ENCODE data around the gene POU2F3. TPM values are rescaled to one million over a fixed set of nuclear protein-coding genes. Genes with fewer than 3 reads are reported as not detected.

POU2F3 gene
- total and polyA plus RNA-seq, 2 experiments from 2014 or later, result not detected

- Histone ChIP-seq H3K27ac (no peak overlapping the region), H4K20me1 (ENCODE audit: insufficient read depth) (no peaks in the 10 kb centered on the region), H3K9me3 (ENCODE audit: low read depth) (no peaks in the 10 kb centered on the region), H3K4me1 (ENCODE audit: insufficient read depth) (peaks cover 16% of the 10 kb centered on the region; the same call in 1 of the 2 replicates), H3K4me2 (ENCODE audit: unreplicated experiment) (no peak overlapping the region), H3K79me2 (ENCODE audit: insufficient read depth) (no peaks in the 10 kb centered on the region), H3K4me3 (no peak overlapping the region), H3F3A (ENCODE audit: insufficient read depth) (no peaks in the 10 kb centered on the region), H3K9me2 (ENCODE audit: insufficient read depth) (no peaks in the 10 kb centered on the region), H2AFZ (no peak overlapping the region), H3K27me3 (replicated peaks; ENCODE audit: insufficient read depth) (no peaks in the 10 kb centered on the region), H3K9ac (no peak overlapping the region), H3K36me3 (ENCODE audit: low read depth) (no peaks in the 10 kb centered on the region)
- in situ Hi-C loops (cut with MboI), result no loop called here
- no peak for DNase-seq
- 21 to 22% methylated on average over 3 of the region's 3 CpGs for WGBS, 2 experiments (ENCODE audit: low coverage in 1 of 2, low lambda C conversion rate in 2 of 2, missing lambda C conversion rate in 2 of 2)
- TF ChIP-seq EZH2 (IDR thresholded peaks at IDR 0.05; ENCODE audit: insufficient read depth, poor library complexity, severe bottlenecking) (no peak), EZH2phosphoT487 (IDR thresholded peaks at IDR 0.05; ENCODE audit: insufficient read depth, low read depth) (no peak)
Measured at GRCh38 chr11:120310870-120311269, 70.9 kb downstream of the POU2F3 start.

- WGBS, 2 experiments (ENCODE audit: low coverage in 1 of 2, low lambda C conversion rate in 2 of 2, missing lambda C conversion rate in 2 of 2), result 80 to 86% methylated on average over 3 of the region's 3 CpGs
- Histone ChIP-seq H3K79me2 (ENCODE audit: insufficient read depth) (no peaks in the 10 kb centered on the region), H3F3A (ENCODE audit: insufficient read depth) (no peaks in the 10 kb centered on the region; the same call in 1 of the 2 replicates), H3K36me3 (ENCODE audit: low read depth) (no peaks in the 10 kb centered on the region), H3K4me3 (no peak overlapping the region), H3K9me2 (ENCODE audit: insufficient read depth) (no peaks in the 10 kb centered on the region), H2AFZ (no peak overlapping the region), H3K27me3 (replicated peaks; ENCODE audit: insufficient read depth) (no peaks in the 10 kb centered on the region), H3K27ac (no peak overlapping the region), H3K4me1 (ENCODE audit: insufficient read depth) (peaks cover 15% of the 10 kb centered on the region), H4K20me1 (ENCODE audit: insufficient read depth) (no peaks in the 10 kb centered on the region), H3K4me2 (ENCODE audit: unreplicated experiment) (no peak overlapping the region), H3K9me3 (ENCODE audit: low read depth) (no peaks in the 10 kb centered on the region), H3K9ac (no peak overlapping the region)
- in situ Hi-C loops (cut with MboI), result no loop called here
- TF ChIP-seq EZH2 (IDR thresholded peaks at IDR 0.05; ENCODE audit: insufficient read depth, poor library complexity, severe bottlenecking) (no peak), EZH2phosphoT487 (IDR thresholded peaks at IDR 0.05; ENCODE audit: insufficient read depth, low read depth) (no peak)
- no peak for DNase-seq
Measured at GRCh38 chr11:120314861-120315260, 74.9 kb downstream of the POU2F3 start.

- H3K36me3 ChIP-seq (ENCODE audit: low read depth), result no peaks in the 10 kb centered on the region
- no peak overlapping the region for H2AFZ ChIP-seq
- H3K4me1 ChIP-seq (ENCODE audit: insufficient read depth), result peaks cover 11% of the 10 kb centered on the region
- no peaks in the 10 kb centered on the region; the same call in 1 of the 2 replicates for H3F3A ChIP-seq (ENCODE audit: insufficient read depth)
- H3K9me3 ChIP-seq (ENCODE audit: low read depth), result no peaks in the 10 kb centered on the region
- peak overlapping the region; percentile 25 for H3K4me2 ChIP-seq (ENCODE audit: unreplicated experiment)
- no peak overlapping the region for H3K27ac ChIP-seq
- H4K20me1 ChIP-seq (ENCODE audit: insufficient read depth), result no peaks in the 10 kb centered on the region
- WGBS, 2 experiments (ENCODE audit: low coverage in 1 of 2, low lambda C conversion rate in 2 of 2, missing lambda C conversion rate in 2 of 2), result 6 to 9% methylated on average over 8 of the region's 8 CpGs
- TF ChIP-seq EZH2phosphoT487 (IDR thresholded peaks at IDR 0.05; ENCODE audit: insufficient read depth, low read depth), result no peak
- H3K9me2 ChIP-seq (ENCODE audit: insufficient read depth), result no peaks in the 10 kb centered on the region
- DNase-seq, result peak; percentile 65
- H3K27me3 ChIP-seq (replicated peaks; ENCODE audit: insufficient read depth), result no peaks in the 10 kb centered on the region
- no peak overlapping the region for H3K4me3 ChIP-seq
- H3K79me2 ChIP-seq (ENCODE audit: insufficient read depth), result no peaks in the 10 kb centered on the region
- in situ Hi-C loops (cut with MboI), result no loop called here
- no peak overlapping the region for H3K9ac ChIP-seq
Measured at GRCh38 chr11:120316880-120317688, 77.1 kb downstream of the POU2F3 start.

GRCh38 chr11:120317689-120318480 is 77.9 kb downstream of the POU2F3 start:
- Histone ChIP-seq H3K4me1 (ENCODE audit: insufficient read depth) (peaks cover 11% of the 10 kb centered on the region), H3K9me2 (ENCODE audit: insufficient read depth) (no peaks in the 10 kb centered on the region), H3K4me3 (no peak overlapping the region), H3K4me2 (ENCODE audit: unreplicated experiment) (no peak overlapping the region), H3K27ac (no peak overlapping the region), H3K9me3 (ENCODE audit: low read depth) (no peaks in the 10 kb centered on the region), H3K9ac (no peak overlapping the region), H4K20me1 (ENCODE audit: insufficient read depth) (no peaks in the 10 kb centered on the region), H3F3A (ENCODE audit: insufficient read depth) (no peaks in the 10 kb centered on the region; the same call in 1 of the 2 replicates), H3K27me3 (replicated peaks; ENCODE audit: insufficient read depth) (no peaks in the 10 kb centered on the region), H2AFZ (no peak overlapping the region), H3K79me2 (ENCODE audit: insufficient read depth) (no peaks in the 10 kb centered on the region), H3K36me3 (ENCODE audit: low read depth) (no peaks in the 10 kb centered on the region)
- WGBS, 2 experiments (ENCODE audit: low coverage in 1 of 2, low lambda C conversion rate in 2 of 2, missing lambda C conversion rate in 2 of 2), result 59 to 60% methylated on average over 10 of the region's 10 CpGs
- in situ Hi-C loops (cut with MboI), result no loop called here
- TF ChIP-seq EZH2phosphoT487 (IDR thresholded peaks at IDR 0.05; ENCODE audit: insufficient read depth, low read depth), result no peak
- TF ChIP-seq EZH2 (IDR thresholded peaks at IDR 0.05; ENCODE audit: insufficient read depth, poor library complexity, severe bottlenecking), result no peak
- no peak for DNase-seq
